Measurements from ENCODE around the gene NFE2L1. TPM values are rescaled to one million over a fixed set of nuclear protein-coding genes. Genes with fewer than 3 reads are reported as not detected.

NFE2L1 gene
- total RNA-seq, 1 experiment from 2014 or later = 161 TPM

DNA sequence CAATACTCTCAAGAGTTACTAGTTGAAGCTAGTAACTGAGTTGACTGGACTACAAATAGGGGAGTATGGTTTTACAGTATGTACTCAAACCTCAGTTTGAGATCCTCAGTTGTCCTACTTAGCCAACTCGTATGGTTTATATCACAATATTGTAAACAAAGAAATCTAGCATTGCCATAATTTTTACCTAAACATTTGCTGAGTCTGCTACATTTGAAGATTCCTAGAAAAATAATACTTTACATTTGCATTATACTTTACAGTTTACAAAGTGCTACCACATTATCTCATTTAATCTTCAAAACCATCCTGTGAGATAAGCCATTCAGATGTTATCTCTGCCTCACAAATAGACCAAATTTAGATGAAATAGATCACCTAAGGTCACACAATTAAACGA, 36.8 kb downstream of the NFE2L1 start:
- Histone ChIP-seq H3K23me2 (ENCODE audit: insufficient read length, low read depth, low read length, poor library complexity, severe bottlenecking) (no peaks in the 10 kb centered on the region), H4K91ac (ENCODE audit: insufficient read length, low read depth, low read length) (no peak overlapping the region), H2BK20ac (ENCODE audit: low read depth, low read length, poor library complexity, severe bottlenecking) (no peak overlapping the region), H2BK5ac (ENCODE audit: insufficient read length, low read length) (no peak overlapping the region), H2BK12ac (ENCODE audit: insufficient read length, low read depth, low read length) (no peak overlapping the region), H2AFZ (ENCODE audit: low read length) (no peak overlapping the region), H4K5ac (ENCODE audit: insufficient read length, low read depth, low read length) (no peak overlapping the region), H4K20me1 (ENCODE audit: control insufficient read depth, insufficient read depth, insufficient read length) (no peaks in the 10 kb centered on the region), H3K14ac (ENCODE audit: insufficient read depth, low read length) (no peak overlapping the region), H3K56ac (ENCODE audit: insufficient read length, low read depth, low read length) (no peak overlapping the region), H3K79me2 (ENCODE audit: insufficient read depth, low read length) (peaks cover 15% of the 10 kb centered on the region; the same call in 1 of the 2 replicates), H2BK15ac (ENCODE audit: low read depth, low read length) (no peak overlapping the region), H3K9ac (ENCODE audit: extremely low read depth, insufficient read length, low read length) (no peak overlapping the region), H3K9me3 (ENCODE audit: control insufficient read depth, low read depth, low read length) (no peaks in the 10 kb centered on the region), H3K4me1 (ENCODE audit: insufficient read depth, low read length) (no peaks in the 10 kb centered on the region), H4K8ac (replicated peaks; ENCODE audit: insufficient read length, low read depth, low read length) (no peak overlapping the region), H3K4me2 (ENCODE audit: insufficient read depth, insufficient read length, low read length) (no peak overlapping the region), H3K79me1 (ENCODE audit: insufficient read depth, low read depth, low read length, poor library complexity, severe bottlenecking) (no peaks in the 10 kb centered on the region), H3K27me3 (ENCODE audit: insufficient read depth, low read length) (no peaks in the 10 kb centered on the region), H3T11ph (ENCODE audit: low read length) (no peak overlapping the region), H2BK120ac (ENCODE audit: low read depth, low read length, poor library complexity, severe bottlenecking) (no peak overlapping the region), H3K4ac (ENCODE audit: low read depth, low read length) (no peak overlapping the region), H3K18ac (ENCODE audit: insufficient read length, low read depth, low read length) (no peak overlapping the region), H3K27ac (ENCODE audit: insufficient read length, low read depth, low read length) (no peak overlapping the region), H2AK5ac (ENCODE audit: insufficient read length, low read length) (no peak overlapping the region), H3K23ac (ENCODE audit: insufficient read length, low read depth, low read length) (no peak overlapping the region)
- TF ChIP-seq, protein P1, sequence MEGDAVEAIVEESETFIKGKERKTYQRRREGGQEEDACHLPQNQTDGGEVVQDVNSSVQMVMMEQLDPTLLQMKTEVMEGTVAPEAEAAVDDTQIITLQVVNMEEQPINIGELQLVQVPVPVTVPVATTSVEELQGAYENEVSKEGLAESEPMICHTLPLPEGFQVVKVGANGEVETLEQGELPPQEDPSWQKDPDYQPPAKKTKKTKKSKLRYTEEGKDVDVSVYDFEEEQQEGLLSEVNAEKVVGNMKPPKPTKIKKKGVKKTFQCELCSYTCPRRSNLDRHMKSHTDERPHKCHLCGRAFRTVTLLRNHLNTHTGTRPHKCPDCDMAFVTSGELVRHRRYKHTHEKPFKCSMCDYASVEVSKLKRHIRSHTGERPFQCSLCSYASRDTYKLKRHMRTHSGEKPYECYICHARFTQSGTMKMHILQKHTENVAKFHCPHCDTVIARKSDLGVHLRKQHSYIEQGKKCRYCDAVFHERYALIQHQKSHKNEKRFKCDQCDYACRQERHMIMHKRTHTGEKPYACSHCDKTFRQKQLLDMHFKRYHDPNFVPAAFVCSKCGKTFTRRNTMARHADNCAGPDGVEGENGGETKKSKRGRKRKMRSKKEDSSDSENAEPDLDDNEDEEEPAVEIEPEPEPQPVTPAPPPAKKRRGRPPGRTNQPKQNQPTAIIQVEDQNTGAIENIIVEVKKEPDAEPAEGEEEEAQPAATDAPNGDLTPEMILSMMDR (conservative IDR thresholded peaks at IDR 0.05) = no peak
- peaks cover 0 to 9% (median 4%) of the 10 kb centered on the region in 3 experiments; a peak in 4 of 7 replicates for H3K36me3 Mint-ChIP-seq (ENCODE audit: insufficient read depth in 1 of 3, low read depth in 3 of 3)
- H3K9me3 Mint-ChIP-seq = no peaks in the 10 kb centered on the region
- DNase-seq = no peak
- H3K4me1 Mint-ChIP-seq = no peaks in the 10 kb centered on the region
- H3K27ac Mint-ChIP-seq = no peak overlapping the region; a peak in 1 of 7 replicates
- WGBS (ENCODE audit: extremely low coverage, insufficient read length, low lambda C conversion rate) = no CpG with 5 or more reads among the region's 2 CpGs
- H3K4me3 Mint-ChIP-seq = no peak overlapping the region
- H3K27me3 Mint-ChIP-seq (ENCODE audit: low read depth) = no peaks in the 10 kb centered on the region

Data from H9 (cell line).